ENCODE data around the gene TMEM190. TPM values are rescaled to one million over a fixed set of nuclear protein-coding genes. Genes with fewer than 3 reads are reported as not detected.

TMEM190 gene
- total RNA-seq, 3 donors from 2014 or later = not detected

DNA sequence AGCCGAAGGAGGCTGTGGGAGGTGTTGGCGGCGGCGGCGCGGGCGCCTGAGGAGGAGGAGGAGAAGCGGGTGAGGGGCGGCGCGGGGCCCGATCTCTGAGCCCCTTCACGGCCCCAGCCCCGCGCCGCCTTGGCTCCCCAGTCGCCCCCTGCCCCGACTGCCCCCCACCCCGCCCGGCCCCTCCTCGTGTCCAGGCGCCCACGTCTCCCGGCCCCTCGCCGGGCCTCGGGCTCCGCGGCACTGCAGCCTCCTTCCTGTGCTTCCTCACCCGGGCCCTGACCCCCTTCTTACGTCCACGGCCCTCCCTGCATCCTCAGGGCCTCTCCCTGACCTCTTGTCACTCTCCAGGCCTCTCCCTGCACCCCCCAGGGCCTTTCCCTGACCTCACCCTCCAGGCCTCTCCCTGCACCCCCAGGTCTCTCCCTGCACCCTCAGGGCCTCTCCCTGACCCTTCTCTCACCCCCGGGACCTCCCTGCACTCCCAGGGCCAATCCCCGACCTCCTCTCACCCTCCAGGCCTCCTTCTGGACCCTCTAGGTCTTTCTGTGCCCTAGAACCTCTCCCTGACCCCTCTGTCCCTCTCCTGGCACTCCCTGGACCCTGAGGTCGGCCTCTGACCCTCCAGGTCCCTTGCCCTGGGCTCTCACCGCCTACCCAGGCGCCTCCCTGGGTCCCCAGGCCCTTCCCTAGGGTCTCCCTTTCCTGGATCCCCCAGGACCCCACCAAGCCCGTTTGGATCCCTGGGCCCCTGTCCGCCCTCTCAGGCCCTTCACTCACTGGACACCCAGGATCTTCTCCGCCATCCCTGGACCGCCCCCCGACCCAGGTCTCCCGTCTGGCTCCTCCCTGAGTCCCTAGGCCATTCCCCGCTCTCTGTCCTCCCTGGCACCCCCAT, 36.5 kb upstream of the TMEM190 start:
- peak in 1 of 2 donors; percentile 30 for DNase-seq (ENCODE audit: low spot score in 2 of 2)
- no peaks in the 10 kb centered on the region for H3K9me3 ChIP-seq
- peak overlapping the region; percentile 74 to 87 (median 85) for H3K4me3 ChIP-seq
- TF ChIP-seq, protein P1, sequence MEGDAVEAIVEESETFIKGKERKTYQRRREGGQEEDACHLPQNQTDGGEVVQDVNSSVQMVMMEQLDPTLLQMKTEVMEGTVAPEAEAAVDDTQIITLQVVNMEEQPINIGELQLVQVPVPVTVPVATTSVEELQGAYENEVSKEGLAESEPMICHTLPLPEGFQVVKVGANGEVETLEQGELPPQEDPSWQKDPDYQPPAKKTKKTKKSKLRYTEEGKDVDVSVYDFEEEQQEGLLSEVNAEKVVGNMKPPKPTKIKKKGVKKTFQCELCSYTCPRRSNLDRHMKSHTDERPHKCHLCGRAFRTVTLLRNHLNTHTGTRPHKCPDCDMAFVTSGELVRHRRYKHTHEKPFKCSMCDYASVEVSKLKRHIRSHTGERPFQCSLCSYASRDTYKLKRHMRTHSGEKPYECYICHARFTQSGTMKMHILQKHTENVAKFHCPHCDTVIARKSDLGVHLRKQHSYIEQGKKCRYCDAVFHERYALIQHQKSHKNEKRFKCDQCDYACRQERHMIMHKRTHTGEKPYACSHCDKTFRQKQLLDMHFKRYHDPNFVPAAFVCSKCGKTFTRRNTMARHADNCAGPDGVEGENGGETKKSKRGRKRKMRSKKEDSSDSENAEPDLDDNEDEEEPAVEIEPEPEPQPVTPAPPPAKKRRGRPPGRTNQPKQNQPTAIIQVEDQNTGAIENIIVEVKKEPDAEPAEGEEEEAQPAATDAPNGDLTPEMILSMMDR (IDR thresholded peaks at IDR 0.05) = no peak
- TF ChIP-seq POLR2AphosphoS5 (IDR thresholded peaks at IDR 0.05) (peak in 2 of 3 donors; percentile 72 to 99), POLR2A (IDR thresholded peaks at IDR 0.05) (no peak)
- no peaks in the 10 kb centered on the region for H3K4me1 ChIP-seq
- no peaks in the 10 kb centered on the region for H3K36me3 ChIP-seq
- intact Hi-C loops (cut with DNase I; ENCODE audit: low total_unique reads) = no loop called here
- H3K27me3 ChIP-seq = no peaks in the 10 kb centered on the region
- peak overlapping the region; percentile 96 to 99 for H3K27ac ChIP-seq

DNA sequence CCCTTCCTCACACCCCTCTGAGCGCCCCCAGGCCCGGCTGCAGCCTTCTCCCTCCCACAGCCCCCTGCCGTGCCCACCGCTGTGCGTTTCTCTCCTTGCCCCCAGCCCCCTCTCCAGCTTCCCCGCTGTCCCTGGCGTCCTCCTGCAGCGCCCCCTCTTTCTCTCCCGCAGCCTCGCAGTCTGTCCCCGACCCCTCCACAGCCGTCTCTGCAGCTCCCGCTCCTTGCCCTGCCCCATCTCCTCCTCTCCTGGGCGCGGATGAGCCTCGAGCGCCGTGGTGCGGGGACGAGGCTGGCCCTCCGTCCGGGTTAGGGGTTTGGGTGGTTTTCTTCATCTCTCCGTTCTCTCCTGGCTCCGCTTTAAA, 35.9 kb upstream of the TMEM190 start:
- DNase-seq (ENCODE audit: low spot score in 2 of 2) = peak in 1 of 2 donors; percentile 30
- Histone ChIP-seq H3K4me1 (no peaks in the 10 kb centered on the region), H3K4me3 (peak overlapping the region; percentile 74 to 87 (median 85)), H3K27me3 (no peaks in the 10 kb centered on the region), H3K27ac (peak overlapping the region; percentile 96 to 99), H3K36me3 (no peaks in the 10 kb centered on the region), H3K9me3 (no peaks in the 10 kb centered on the region)
- TF ChIP-seq POLR2A (IDR thresholded peaks at IDR 0.05) = no peak
- TF ChIP-seq, protein P1 (IDR thresholded peaks at IDR 0.05) = no peak
- no peak for TF ChIP-seq POLR2AphosphoS5 (IDR thresholded peaks at IDR 0.05)
- intact Hi-C loops (cut with DNase I; ENCODE audit: low total_unique reads) = no loop called here

DNA sequence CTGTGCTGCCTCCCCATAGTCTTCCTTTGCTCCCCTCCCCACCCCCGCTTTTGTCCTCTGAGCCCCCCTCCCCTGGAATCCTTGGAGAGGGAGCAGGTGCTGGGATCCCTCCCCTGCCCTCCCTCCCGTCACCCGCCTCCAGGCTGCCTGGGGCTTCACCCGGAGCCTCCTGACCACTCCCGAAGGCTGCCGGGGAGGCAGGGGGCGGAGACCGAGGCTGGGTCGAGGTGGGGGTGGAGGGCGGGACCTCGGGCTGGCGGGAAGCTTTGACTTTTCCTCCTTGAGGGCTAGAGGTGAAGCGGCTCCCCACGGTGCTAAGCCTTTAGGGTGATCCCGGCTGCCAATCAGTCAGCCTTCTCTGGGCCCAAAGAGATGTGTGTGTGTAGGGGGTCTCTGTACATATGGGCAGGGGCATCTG, 35.4 kb upstream of the TMEM190 start:
- peak overlapping the region; percentile 96 to 99 for H3K27ac ChIP-seq
- no peaks in the 10 kb centered on the region for H3K9me3 ChIP-seq
- peak overlapping the region; percentile 74 to 87 (median 85) for H3K4me3 ChIP-seq
- peak; percentile 59 to 61 for DNase-seq (ENCODE audit: low spot score in 2 of 2)
- TF ChIP-seq POLR2A (IDR thresholded peaks at IDR 0.05) (no peak), POLR2AphosphoS5 (IDR thresholded peaks at IDR 0.05) (no peak)
- TF ChIP-seq, protein P1 (IDR thresholded peaks at IDR 0.05) = no peak
- H3K4me1 ChIP-seq = no peaks in the 10 kb centered on the region
- H3K36me3 ChIP-seq = no peaks in the 10 kb centered on the region
- intact Hi-C loops (cut with DNase I; ENCODE audit: low total_unique reads) = no loop called here
- H3K27me3 ChIP-seq = no peaks in the 10 kb centered on the region

DNA sequence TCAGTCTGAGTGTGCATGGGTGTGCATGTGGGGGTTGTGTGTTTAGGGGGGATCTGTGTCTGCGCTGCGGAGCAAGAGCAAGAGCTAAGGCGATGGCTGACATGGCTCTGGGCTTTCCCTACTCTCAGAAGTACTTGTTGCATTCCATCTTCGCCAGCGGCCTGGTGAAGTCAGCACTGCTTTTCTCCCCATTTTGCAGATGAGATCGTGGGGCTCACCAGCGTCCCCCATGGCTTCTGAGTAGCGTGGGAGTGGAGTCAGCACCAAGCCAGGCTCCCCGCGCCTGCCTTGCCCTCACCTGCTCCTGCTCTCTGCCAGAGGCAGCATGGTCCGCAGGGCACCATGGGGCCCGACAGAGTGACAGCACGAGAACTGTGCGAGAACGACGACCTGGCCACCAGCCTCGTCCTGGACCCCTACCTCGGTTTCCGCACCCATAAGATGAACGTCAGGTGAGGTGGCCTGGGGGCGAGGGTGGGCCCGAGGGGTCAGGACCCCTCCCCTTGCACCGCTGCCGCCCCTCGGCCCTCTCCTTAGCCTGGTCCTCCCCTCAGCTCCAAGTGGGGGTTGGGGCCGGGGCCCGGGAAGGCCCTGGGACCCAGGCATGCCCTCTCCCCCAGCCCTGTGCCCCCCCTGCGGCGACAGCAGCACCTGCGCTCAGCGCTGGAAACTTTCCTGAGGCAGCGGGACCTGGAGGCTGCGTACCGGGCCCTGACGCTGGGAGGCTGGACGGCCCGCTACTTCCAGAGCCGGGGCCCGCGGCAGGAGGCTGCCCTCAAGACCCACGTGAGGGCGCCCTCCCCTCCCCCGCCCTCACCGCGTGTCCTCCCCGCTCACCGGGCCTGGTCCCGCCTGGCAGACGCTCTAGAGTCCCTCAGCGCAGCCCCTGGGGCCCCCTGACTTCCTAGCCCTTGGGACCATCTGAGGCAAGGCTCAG, 34.8 kb upstream of the TMEM190 start:
- TF ChIP-seq POLR2A (IDR thresholded peaks at IDR 0.05) (no peak), POLR2AphosphoS5 (IDR thresholded peaks at IDR 0.05) (no peak)
- TF ChIP-seq, protein P1 (IDR thresholded peaks at IDR 0.05) = no peak
- intact Hi-C loops (cut with DNase I; ENCODE audit: low total_unique reads) = no loop called here
- H3K4me3 ChIP-seq = peak overlapping the region in 2 of 3 donors; percentile 85 to 87

More for the DNA sequence above, 34.8 kb upstream of the TMEM190 start:
- Histone ChIP-seq H3K27me3 (no peaks in the 10 kb centered on the region), H3K4me1 (no peaks in the 10 kb centered on the region), H3K9me3 (no peaks in the 10 kb centered on the region), H3K27ac (no peak overlapping the region), H3K36me3 (no peaks in the 10 kb centered on the region)
- DNase-seq (ENCODE audit: low spot score in 2 of 2) = no peak
